Measurements from ENCODE around the gene CAND1.

- no peak for TF ChIP-seq SP1 (IDR thresholded peaks at IDR 0.05)
- TF ChIP-seq BHLHE40 (IDR thresholded peaks at IDR 0.05; ENCODE audit: borderline replicate concordance), result no peak
- no peak for TF ChIP-seq FOXA1 (IDR thresholded peaks at IDR 0.05)
Measured at GRCh38 chr12:67287311-67287710, 18.2 kb downstream of the CAND1 start.
